Loucy (cell line): Measurements from ENCODE around the gene TAS2R13.

Experiments
- EZH2phosphoT487 ChIP-seq: fragments of 200-600 bp; IDR thresholded peaks from 2 replicates; pipeline ENCODE4 v1.6.1; 2018; ENCODE audit warnings: antibody characterized with exemption, mild to moderate bottlenecking, moderate library complexity, borderline replicate concordance
- TF ChIP-seq, protein P1 (sequence below): fragments of 200-600 bp; sonication (generic); conservative IDR thresholded peaks from 2 replicates; pipeline ENCODE4 v1.5.1; 2014; ENCODE audit warnings: mild to moderate bottlenecking, antibody characterized with exemption, low read length

GRCh38 chr12:10891937-10892336 is 17.4 kb downstream of the TAS2R13 start:
- TF ChIP-seq, protein P1, sequence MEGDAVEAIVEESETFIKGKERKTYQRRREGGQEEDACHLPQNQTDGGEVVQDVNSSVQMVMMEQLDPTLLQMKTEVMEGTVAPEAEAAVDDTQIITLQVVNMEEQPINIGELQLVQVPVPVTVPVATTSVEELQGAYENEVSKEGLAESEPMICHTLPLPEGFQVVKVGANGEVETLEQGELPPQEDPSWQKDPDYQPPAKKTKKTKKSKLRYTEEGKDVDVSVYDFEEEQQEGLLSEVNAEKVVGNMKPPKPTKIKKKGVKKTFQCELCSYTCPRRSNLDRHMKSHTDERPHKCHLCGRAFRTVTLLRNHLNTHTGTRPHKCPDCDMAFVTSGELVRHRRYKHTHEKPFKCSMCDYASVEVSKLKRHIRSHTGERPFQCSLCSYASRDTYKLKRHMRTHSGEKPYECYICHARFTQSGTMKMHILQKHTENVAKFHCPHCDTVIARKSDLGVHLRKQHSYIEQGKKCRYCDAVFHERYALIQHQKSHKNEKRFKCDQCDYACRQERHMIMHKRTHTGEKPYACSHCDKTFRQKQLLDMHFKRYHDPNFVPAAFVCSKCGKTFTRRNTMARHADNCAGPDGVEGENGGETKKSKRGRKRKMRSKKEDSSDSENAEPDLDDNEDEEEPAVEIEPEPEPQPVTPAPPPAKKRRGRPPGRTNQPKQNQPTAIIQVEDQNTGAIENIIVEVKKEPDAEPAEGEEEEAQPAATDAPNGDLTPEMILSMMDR, result no peak
- TF ChIP-seq EZH2phosphoT487, result no peak
